GM18520 (cell line): ENCODE measurements around the gene KIF12.
"Not testable (repeated sequence)": the region's sequence is repeated elsewhere in the genome, so short reads cannot be mapped to it uniquely, and the experiment has no call there.

ENCODE experiments used
- ATAC-seq: cut with Tn5 transposase; IDR thresholded peaks from one replicate; pipeline ENCODE4 v1.9.1; 2021; ENCODE audit not compliant: unreplicated experiment

Gene KIF12

GRCh38 chr9:114098936-114099668 lies at the start of gene KIF12:
Gene KIF12, minus strand, starts transcription at chr9:114099292. Its CDS starts 16 bp downstream, at chr9:114099276.
- ATAC-seq, result no peak

DNA sequence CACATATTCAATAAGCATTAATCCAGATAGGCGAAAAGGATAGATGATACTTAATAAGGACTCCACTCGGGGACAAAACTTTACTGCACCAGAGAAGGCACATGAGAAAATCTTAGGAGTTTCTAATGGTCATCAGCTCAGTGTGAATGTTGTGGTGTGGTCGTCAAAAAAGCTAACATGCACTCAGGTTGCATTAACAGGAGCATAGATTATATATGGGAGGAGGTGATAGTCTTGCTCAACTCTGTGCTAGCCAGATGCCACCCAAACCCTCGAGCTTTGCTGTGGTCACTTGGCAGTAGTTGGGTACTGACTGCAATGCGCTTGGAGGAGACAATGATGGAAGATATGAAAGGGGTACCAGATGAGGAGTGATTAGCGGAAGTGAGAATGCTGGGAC lies 47.6 kb upstream of the KIF12 start:
- ATAC-seq, result no peak

GRCh38 chr9:114143234-114143633 lies 44.1 kb upstream of the KIF12 start:
- no peak for ATAC-seq

GRCh38 chr9:114141553-114142402 lies 42.7 kb upstream of the KIF12 start:
- ATAC-seq, result no peak

GRCh38 chr9:114140850-114141249 lies 41.8 kb upstream of the KIF12 start:
- no peak for ATAC-seq

DNA sequence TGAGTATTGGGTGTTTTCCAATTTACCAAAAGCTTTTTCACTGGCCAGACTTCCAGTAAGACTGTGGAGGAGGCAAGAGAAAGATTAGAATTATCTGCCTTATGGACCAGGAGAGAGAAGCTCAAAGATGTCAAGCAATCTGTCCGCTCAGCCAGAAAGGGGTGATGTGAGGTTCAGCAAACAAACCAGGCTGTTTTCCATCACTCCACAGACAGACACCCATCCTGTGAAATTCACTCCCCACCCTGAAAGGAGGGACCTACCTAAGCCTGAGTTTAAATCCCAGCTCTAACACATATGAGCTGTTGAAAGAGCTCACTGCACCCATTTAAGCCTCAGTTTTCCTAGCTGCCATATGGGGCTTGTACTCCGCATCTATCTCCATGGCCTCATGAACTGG lies 41.3 kb upstream of the KIF12 start:
- ATAC-seq, result no peak

GRCh38 chr9:114139071-114139470 lies 40.0 kb upstream of the KIF12 start:
- no peak for ATAC-seq

DNA sequence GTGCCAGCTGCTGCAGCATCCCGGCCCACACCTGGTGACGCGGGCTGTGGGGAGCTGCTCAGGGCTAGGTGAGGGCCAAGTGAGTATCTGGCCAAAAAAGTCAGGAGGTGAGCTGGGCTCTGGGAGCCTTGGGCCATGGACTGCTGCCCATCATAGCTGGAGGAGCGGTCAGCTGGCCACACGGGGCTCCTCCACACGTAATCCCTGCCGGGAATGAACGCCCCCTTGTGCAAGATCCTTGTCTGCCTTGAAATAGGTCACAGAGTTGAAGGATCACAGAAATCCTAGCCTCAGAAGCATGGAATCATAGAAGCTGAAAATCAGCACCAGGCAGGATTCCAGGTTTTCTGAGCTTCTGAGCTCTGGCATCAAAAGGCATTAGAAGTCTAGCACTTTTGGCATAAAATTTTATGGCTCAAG lies 39.5 kb upstream of the KIF12 start:
- no peak for ATAC-seq

GRCh38 chr9:114137831-114138230 lies 38.7 kb upstream of the KIF12 start:
- ATAC-seq, result no peak

GRCh38 chr9:114134827-114135396 lies 35.8 kb upstream of the KIF12 start:
- ATAC-seq, result no peak

DNA sequence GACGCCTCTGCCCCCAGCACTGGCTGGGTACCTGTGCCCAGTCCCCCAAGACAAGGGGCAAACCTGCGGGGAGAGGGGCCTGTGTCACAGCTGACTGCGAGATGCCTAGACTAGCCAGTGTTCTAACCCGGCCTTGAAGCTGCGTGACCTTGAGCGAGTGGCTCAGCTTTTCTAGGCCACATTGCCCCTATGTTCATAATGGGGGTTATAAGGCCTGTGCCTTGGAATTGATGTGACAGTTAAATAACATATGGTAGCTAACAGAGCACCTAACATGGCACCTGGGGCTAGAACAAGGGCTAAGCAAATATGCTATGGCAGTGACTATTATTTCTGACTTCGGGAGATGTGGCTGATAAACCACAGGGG lies 33.4 kb upstream of the KIF12 start:
- ATAC-seq, result no peak

GRCh38 chr9:114131808-114132549 lies 32.9 kb upstream of the KIF12 start:
- ATAC-seq, result no peak

- no peak for ATAC-seq
Measured at GRCh38 chr9:114130624-114131277, 31.7 kb upstream of the KIF12 start.

- no peak for ATAC-seq
Measured at GRCh38 chr9:114130141-114130540, 31.0 kb upstream of the KIF12 start.

DNA sequence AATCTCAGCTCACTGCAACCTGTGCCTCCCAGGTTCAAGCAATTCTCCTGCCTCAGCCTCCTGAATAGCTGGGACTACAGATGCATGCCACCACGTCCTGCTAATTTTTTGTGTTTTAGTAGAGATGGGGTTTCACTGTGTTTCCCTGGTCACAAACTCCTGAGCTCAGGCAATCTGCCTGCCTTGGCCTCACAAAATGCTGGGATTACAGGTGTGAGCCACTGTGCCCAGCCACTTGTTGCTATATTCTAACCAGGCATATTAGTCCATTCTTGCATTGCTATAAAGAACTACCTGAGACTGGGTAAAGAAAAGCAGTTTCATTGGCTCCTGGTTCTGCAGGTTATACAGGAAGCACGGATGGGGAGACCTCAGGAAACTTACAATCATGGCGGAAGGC lies 29.7 kb upstream of the KIF12 start:
- ATAC-seq, result not testable (repeated sequence)

GRCh38 chr9:114126247-114127060 lies 27.4 kb upstream of the KIF12 start:
- ATAC-seq, result no peak

- no peak for ATAC-seq
Measured at GRCh38 chr9:114125476-114126013, 26.5 kb upstream of the KIF12 start.

DNA sequence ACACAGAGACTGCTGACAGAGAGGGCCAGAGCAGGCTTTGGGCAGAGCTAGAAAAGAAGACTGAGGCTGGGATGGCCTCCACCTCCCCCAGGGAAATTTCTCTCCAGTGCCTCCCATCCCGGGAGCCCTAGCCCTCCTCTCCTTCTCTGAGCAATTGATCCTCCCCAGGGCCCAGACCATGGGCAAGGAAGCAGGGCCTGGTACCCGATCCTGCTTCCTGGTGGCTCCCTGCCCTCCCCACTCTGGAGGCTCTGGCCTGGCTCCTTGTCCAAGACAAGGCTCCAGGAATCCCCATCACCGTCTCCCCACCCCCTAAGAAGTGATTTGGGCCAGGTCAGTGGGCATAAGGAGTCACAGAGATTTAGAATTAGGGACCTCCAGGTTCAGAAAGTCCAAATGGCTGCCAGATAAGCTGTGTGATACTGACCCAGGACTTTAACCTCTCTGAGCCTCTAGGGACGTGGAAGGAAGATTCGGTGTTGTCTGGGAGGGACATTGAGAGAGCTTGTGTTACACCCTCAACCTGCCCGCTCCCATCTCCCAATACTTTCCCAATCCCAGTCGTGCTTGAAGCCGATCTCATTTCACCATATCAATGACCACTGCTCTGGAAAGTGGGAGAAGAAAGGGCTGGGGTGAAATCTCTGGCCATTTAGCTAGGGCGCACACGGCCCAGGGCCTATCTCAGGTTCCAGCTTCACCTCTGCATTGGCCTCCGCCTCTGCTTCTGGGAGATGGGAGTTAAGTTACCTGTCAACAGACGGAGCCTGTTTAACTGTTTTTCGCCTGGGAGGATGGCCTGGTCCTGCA lies 25.8 kb upstream of the KIF12 start:
- ATAC-seq, result no peak

- no peak for ATAC-seq
Measured at GRCh38 chr9:114124138-114124537, 25.0 kb upstream of the KIF12 start.
